ENCODE measurements around the gene FGF5.

The FGF5 gene

DNA sequence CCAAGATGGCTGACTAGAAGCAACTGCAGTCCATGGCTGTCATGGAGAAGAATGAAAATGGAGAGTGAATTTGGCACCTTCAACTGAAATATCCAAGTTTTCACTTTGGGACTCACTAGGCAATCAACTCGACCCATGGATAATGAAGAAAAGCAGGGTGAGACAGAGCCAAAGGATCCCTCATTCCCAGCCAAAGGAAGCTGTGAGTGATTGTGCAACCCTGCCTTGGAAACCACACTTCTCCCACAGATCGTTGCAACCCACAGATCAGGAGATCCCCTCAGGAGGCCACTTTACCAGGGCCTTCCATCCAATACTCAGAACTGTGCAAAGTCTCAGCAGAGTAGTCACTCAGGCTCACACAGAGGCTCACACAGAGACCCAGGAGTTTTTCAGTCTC, 73.6 kb downstream of the FGF5 start:
- DNase-seq (ENCODE audit: low read depth): no peak
